ENCODE results near the gene PLA2G4B.

Gene PLA2G4B

DNA sequence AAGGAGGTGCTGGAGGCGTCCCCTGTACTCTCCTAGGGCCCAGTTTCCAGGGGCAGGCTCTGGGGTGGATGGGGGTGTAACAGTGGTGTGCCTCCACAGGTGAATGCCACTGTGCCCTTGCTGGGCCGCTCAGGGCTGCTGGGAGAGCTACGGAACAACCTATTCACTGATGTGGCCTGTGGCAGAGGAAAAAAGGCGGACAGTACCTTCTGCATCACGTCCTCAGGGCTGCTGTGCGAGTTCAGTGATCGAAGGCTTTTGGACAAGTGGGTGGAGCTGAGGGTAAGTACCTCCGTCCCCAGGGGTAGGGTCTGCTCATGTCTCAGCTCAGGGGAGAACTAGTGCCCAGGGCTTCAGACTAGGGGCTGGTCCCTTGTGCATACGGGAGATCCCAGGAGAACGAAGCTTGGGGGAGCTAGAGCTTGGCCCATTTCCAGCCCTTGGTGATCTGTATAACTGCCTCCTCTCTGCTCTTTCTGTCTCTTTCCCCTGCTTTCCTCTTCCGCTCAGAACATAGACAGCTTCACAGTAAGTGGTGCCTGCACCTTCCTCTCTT, 25.7 kb upstream of the PLA2G4B start:
- H3K4me3 ChIP-seq (ENCODE audit: low read length) = no peak overlapping the region
- peaks cover 14% of the 10 kb centered on the region for H3K36me3 ChIP-seq (ENCODE audit: control insufficient read depth, insufficient read depth, low read length)
- H3K9me3 ChIP-seq (ENCODE audit: control insufficient read depth, low read length) = no peaks in the 10 kb centered on the region
- H3K9ac ChIP-seq (ENCODE audit: low read length) = no peak overlapping the region
- H3K27me3 ChIP-seq (ENCODE audit: control insufficient read depth, insufficient read depth, low read length) = no peaks in the 10 kb centered on the region
- H3K4me1 ChIP-seq (ENCODE audit: control insufficient read depth, insufficient read depth, low read length) = no peaks in the 10 kb centered on the region

DNA sequence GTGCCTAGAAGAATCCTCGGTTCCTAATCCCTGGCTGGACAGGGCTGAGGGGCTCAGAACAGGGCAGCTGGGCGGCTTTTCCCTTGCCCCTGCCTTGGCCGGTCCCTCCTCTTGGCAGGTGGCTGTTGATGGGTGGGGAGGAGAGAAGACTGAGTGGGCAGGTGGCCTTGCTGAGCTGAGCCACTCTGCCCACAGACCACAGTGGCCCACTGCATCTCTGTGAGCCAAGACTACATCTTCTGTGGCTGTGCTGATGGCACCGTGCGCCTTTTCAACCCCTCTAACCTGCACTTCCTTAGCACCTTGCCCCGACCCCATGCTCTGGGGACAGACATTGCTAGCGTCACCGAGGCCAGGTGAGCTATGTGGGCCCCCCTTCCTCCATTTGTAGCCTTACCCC, 25.2 kb upstream of the PLA2G4B start:
- H3K9me3 ChIP-seq (ENCODE audit: control insufficient read depth, low read length) = no peaks in the 10 kb centered on the region
- H3K4me1 ChIP-seq (ENCODE audit: control insufficient read depth, insufficient read depth, low read length) = no peaks in the 10 kb centered on the region
- no peak overlapping the region for H3K4me3 ChIP-seq (ENCODE audit: low read length)
- H3K9ac ChIP-seq (ENCODE audit: low read length) = no peak overlapping the region
- H3K36me3 ChIP-seq (ENCODE audit: control insufficient read depth, insufficient read depth, low read length) = peaks cover 14% of the 10 kb centered on the region
- no peaks in the 10 kb centered on the region for H3K27me3 ChIP-seq (ENCODE audit: control insufficient read depth, insufficient read depth, low read length)

DNA sequence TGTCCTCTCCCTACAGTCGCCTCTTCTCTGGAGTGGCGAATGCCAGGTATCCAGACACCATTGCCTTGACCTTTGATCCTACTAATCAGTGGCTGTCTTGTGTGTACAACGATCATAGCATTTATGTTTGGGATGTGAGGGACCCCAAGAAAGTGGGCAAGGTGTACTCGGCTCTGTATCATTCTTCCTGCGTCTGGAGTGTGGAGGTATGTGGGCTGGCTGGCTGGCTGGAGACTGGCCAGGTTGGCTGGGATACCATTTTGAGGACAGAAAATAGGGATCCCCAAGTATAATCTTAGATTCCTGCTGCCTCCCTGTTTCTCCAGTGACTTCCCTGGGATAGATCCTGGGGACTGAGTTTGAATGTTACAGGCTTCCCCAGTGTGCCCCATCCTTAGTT, 24.1 kb upstream of the PLA2G4B start:
- Histone ChIP-seq H3K9me3 (ENCODE audit: control insufficient read depth, low read length) (no peaks in the 10 kb centered on the region), H3K36me3 (ENCODE audit: control insufficient read depth, insufficient read depth, low read length) (peaks cover 14% of the 10 kb centered on the region), H3K27me3 (ENCODE audit: control insufficient read depth, insufficient read depth, low read length) (no peaks in the 10 kb centered on the region), H3K4me3 (ENCODE audit: low read length) (no peak overlapping the region), H3K9ac (ENCODE audit: low read length) (no peak overlapping the region), H3K4me1 (ENCODE audit: control insufficient read depth, insufficient read depth, low read length) (no peaks in the 10 kb centered on the region)

DNA sequence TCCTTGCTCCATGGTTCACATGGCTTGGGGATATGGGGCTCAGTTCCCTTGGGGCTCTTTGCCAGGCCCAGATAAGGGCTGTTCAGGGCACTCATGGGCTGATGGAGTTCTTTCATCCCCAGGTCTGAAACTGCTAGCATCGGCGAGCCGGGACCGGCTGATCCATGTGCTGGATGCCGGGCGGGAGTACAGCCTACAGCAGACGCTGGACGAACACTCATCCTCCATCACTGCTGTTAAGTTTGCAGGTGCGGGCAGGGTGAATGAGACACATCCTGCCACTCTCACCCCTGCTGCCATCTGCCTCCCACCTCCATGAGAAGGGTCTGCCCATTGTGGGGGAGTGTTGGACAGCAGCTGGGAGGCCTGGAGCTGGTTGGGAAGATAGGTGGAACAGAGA, 21.9 kb upstream of the PLA2G4B start:
- no peaks in the 10 kb centered on the region for H3K27me3 ChIP-seq (ENCODE audit: control insufficient read depth, insufficient read depth, low read length)
- peaks cover 19% of the 10 kb centered on the region for H3K36me3 ChIP-seq (ENCODE audit: control insufficient read depth, insufficient read depth, low read length)
- no peak overlapping the region for H3K4me3 ChIP-seq (ENCODE audit: low read length)
- no peaks in the 10 kb centered on the region for H3K9me3 ChIP-seq (ENCODE audit: control insufficient read depth, low read length)
- peaks cover 13% of the 10 kb centered on the region for H3K4me1 ChIP-seq (ENCODE audit: control insufficient read depth, insufficient read depth, low read length)
- no peak overlapping the region for H3K9ac ChIP-seq (ENCODE audit: low read length)

GRCh38 chr15:41817327-41817726, 21.3 kb upstream of the PLA2G4B start:
- no peaks in the 10 kb centered on the region for H3K27me3 ChIP-seq (ENCODE audit: control insufficient read depth, insufficient read depth, low read length)
- H3K4me1 ChIP-seq (ENCODE audit: control insufficient read depth, insufficient read depth, low read length) = peaks cover 13% of the 10 kb centered on the region
- H3K36me3 ChIP-seq (ENCODE audit: control insufficient read depth, insufficient read depth, low read length) = peaks cover 19% of the 10 kb centered on the region
- H3K4me3 ChIP-seq (ENCODE audit: low read length) = no peak overlapping the region
- H3K9me3 ChIP-seq (ENCODE audit: control insufficient read depth, low read length) = no peaks in the 10 kb centered on the region
- H3K9ac ChIP-seq (ENCODE audit: low read length) = no peak overlapping the region

DNA sequence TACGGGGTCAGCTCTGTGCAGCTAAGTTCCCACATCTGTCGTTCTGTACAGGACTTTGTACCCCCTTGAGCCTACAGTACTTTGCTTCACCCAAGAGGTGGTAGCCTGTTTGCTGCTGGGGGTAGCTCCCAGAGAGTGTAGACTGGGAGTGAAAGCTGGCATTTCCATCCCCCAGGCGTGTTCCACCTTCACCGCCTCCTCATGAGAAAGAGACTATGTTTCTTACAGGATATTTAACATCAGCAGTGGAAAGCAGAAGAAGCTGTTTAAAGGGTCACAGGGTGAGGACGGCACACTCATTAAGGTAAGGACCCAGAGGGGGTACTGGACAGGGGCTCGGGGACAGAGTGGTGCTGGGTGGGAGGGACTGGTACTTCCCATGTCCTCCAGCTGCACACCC, 20.9 kb upstream of the PLA2G4B start:
- no peak overlapping the region for H3K9ac ChIP-seq (ENCODE audit: low read length)
- no peak overlapping the region for H3K4me3 ChIP-seq (ENCODE audit: low read length)
- peaks cover 19% of the 10 kb centered on the region for H3K36me3 ChIP-seq (ENCODE audit: control insufficient read depth, insufficient read depth, low read length)
- no peaks in the 10 kb centered on the region for H3K27me3 ChIP-seq (ENCODE audit: control insufficient read depth, insufficient read depth, low read length)
- H3K9me3 ChIP-seq (ENCODE audit: control insufficient read depth, low read length) = no peaks in the 10 kb centered on the region
- H3K4me1 ChIP-seq (ENCODE audit: control insufficient read depth, insufficient read depth, low read length) = peaks cover 13% of the 10 kb centered on the region

DNA sequence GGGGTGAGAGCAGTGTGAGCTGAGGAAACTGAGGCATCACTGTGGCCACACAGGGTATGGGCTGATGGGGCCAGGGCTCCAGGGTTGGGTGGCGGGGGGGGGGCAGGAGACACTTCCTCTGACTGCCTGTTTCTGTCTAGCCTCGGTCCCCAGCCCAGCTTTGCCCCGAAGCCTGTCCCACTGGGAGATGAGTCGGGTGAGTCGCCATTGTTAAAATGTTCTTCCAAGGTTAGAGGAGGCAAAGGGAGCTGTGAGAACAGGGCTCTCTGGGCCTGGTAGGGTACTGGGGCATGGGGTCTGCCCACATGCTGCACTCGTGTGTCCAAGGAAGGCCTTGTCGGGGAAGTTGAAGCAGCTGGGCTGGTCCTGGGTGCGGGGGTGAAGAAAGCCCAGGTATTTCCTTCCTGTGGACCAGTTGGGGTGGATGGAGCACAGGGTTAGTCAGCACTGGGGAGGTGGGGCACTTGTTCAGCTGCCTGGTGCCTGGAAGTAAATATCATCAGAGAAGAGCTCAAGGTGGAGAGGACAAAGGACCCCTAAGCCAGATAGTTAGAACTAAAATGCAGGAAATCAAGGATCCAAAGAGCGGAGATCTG, 19.1 kb upstream of the PLA2G4B start:
- Histone ChIP-seq H3K9ac (ENCODE audit: low read length) (no peak overlapping the region), H3K36me3 (ENCODE audit: control insufficient read depth, insufficient read depth, low read length) (peaks cover 13% of the 10 kb centered on the region)

DNA sequence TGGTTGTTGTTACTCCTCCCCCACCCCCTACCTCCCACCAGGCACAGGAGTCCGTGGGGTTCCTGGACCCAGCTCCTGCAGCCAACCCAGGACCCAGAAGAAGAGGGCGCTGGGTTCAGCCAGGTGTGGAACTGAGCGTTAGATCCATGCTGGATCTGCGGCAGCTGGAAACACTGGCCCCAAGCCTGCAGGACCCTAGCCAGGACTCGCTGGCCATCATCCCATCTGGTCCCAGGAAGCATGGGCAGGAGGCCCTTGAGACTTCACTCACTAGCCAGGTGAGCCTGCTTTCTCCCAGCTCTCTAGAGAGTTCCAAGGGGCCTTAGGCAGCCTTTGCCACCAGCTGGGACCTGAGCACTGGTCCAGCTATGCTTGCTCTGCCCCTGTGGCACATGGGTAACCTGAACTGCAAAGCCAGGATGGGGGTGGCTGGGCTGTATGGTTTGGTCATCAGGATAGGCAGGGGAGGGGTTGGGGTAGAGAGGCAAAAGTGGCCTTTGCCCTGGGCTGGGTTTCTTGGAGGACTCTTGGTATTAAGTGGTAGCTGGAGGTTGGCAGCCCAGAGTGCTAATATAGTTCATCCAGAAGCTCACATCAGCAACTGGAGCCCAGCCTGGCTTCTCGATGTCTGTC, 17.7 kb upstream of the PLA2G4B start:
- H3K4me1 ChIP-seq (ENCODE audit: control insufficient read depth, insufficient read depth, low read length) = peaks cover 13% of the 10 kb centered on the region
- peaks cover 13% of the 10 kb centered on the region for H3K36me3 ChIP-seq (ENCODE audit: control insufficient read depth, insufficient read depth, low read length)
- no peaks in the 10 kb centered on the region for H3K9me3 ChIP-seq (ENCODE audit: control insufficient read depth, low read length)
- H3K9ac ChIP-seq (ENCODE audit: low read length) = no peak overlapping the region
- H3K27me3 ChIP-seq (ENCODE audit: control insufficient read depth, insufficient read depth, low read length) = no peaks in the 10 kb centered on the region
- H3K4me3 ChIP-seq (ENCODE audit: low read length) = no peak overlapping the region

More for the DNA sequence above, 19.1 kb upstream of the PLA2G4B start:
- H3K4me1 ChIP-seq (ENCODE audit: control insufficient read depth, insufficient read depth, low read length) = peaks cover 13% of the 10 kb centered on the region
- no peaks in the 10 kb centered on the region for H3K27me3 ChIP-seq (ENCODE audit: control insufficient read depth, insufficient read depth, low read length)
- no peaks in the 10 kb centered on the region for H3K9me3 ChIP-seq (ENCODE audit: control insufficient read depth, low read length)
- H3K4me3 ChIP-seq (ENCODE audit: low read length) = no peak overlapping the region

- Histone ChIP-seq H3K9ac (ENCODE audit: low read length) (no peak overlapping the region), H3K9me3 (ENCODE audit: control insufficient read depth, low read length) (no peaks in the 10 kb centered on the region), H3K4me1 (ENCODE audit: control insufficient read depth, insufficient read depth, low read length) (peaks cover 13% of the 10 kb centered on the region), H3K27me3 (ENCODE audit: control insufficient read depth, insufficient read depth, low read length) (no peaks in the 10 kb centered on the region), H3K36me3 (ENCODE audit: control insufficient read depth, insufficient read depth, low read length) (peaks cover 10% of the 10 kb centered on the region), H3K4me3 (ENCODE audit: low read length) (no peak overlapping the region)
Measured at GRCh38 chr15:41821831-41822230, 16.8 kb upstream of the PLA2G4B start.

DNA sequence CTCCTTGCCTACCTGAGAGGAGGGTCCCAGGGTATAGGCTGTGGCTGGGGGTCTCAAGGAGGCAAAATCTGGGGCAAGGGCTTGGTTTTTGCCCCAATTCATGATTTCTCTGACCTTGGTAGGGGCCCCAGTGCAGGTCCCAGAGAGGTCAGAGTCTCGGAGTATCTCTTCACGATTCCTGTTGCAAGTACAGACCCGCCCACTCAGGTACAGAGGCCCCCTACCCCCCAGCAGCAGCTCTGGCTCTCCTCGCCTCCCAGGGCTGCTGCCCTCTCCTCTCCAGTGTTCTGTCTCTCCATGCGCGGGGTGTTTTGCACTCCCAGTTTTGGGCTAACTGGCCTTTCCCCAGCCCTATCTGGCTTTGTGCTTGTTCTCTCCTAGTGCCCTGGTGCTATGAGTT, 16.2 kb upstream of the PLA2G4B start:
- Histone ChIP-seq H3K36me3 (ENCODE audit: control insufficient read depth, insufficient read depth, low read length) (peaks cover 8% of the 10 kb centered on the region), H3K27me3 (ENCODE audit: control insufficient read depth, insufficient read depth, low read length) (no peaks in the 10 kb centered on the region), H3K9me3 (ENCODE audit: control insufficient read depth, low read length) (no peaks in the 10 kb centered on the region), H3K4me1 (ENCODE audit: control insufficient read depth, insufficient read depth, low read length) (peaks cover 17% of the 10 kb centered on the region), H3K4me3 (ENCODE audit: low read length) (no peak overlapping the region), H3K9ac (ENCODE audit: low read length) (no peak overlapping the region)

DNA sequence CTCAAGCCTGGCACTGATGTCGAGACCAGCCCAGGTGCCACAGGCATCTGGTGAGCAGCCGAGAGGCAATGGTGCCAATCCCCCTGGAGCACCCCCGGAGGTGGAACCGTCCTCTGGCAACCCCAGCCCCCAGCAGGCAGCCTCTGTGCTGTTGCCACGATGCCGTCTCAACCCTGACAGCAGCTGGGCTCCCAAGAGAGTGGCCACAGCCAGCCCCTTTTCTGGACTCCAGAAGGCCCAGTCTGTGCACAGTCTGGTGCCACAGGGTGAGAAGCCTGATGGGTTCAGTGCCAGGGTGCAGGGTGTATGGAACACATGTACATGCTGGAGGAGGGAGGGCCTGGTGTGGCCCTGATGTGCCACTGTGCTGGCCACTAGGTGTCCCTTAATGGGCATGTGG, 15.7 kb upstream of the PLA2G4B start:
- Histone ChIP-seq H3K9ac (ENCODE audit: low read length) (no peak overlapping the region), H3K9me3 (ENCODE audit: control insufficient read depth, low read length) (no peaks in the 10 kb centered on the region), H3K4me1 (ENCODE audit: control insufficient read depth, insufficient read depth, low read length) (peaks cover 18% of the 10 kb centered on the region), H3K27me3 (ENCODE audit: control insufficient read depth, insufficient read depth, low read length) (no peaks in the 10 kb centered on the region), H3K4me3 (ENCODE audit: low read length) (no peak overlapping the region), H3K36me3 (ENCODE audit: control insufficient read depth, insufficient read depth, low read length) (peaks cover 8% of the 10 kb centered on the region)

- H3K4me3 ChIP-seq (ENCODE audit: low read length) = no peak overlapping the region
- no peak overlapping the region for H3K9ac ChIP-seq (ENCODE audit: low read length)
- peaks cover 18% of the 10 kb centered on the region for H3K4me1 ChIP-seq (ENCODE audit: control insufficient read depth, insufficient read depth, low read length)
- H3K9me3 ChIP-seq (ENCODE audit: control insufficient read depth, low read length) = no peaks in the 10 kb centered on the region
- H3K36me3 ChIP-seq (ENCODE audit: control insufficient read depth, insufficient read depth, low read length) = peaks cover 8% of the 10 kb centered on the region
- H3K27me3 ChIP-seq (ENCODE audit: control insufficient read depth, insufficient read depth, low read length) = no peaks in the 10 kb centered on the region
Measured at GRCh38 chr15:41823502-41823901, 15.1 kb upstream of the PLA2G4B start.
